GM18499 (cell line): ENCODE data around the gene AKT1S1.
A peak's percentile ranks its signal among the peaks of the same experiment; 100 is the strongest.

Experiments used
- ATAC-seq: cut with Tn5 transposase; IDR thresholded peaks from one replicate; pipeline ENCODE4 v1.9.1; 2021; ENCODE audit warnings: moderate number of reproducible peaks; ENCODE audit not compliant: insufficient read depth, unreplicated experiment

AKT1S1 gene

DNA sequence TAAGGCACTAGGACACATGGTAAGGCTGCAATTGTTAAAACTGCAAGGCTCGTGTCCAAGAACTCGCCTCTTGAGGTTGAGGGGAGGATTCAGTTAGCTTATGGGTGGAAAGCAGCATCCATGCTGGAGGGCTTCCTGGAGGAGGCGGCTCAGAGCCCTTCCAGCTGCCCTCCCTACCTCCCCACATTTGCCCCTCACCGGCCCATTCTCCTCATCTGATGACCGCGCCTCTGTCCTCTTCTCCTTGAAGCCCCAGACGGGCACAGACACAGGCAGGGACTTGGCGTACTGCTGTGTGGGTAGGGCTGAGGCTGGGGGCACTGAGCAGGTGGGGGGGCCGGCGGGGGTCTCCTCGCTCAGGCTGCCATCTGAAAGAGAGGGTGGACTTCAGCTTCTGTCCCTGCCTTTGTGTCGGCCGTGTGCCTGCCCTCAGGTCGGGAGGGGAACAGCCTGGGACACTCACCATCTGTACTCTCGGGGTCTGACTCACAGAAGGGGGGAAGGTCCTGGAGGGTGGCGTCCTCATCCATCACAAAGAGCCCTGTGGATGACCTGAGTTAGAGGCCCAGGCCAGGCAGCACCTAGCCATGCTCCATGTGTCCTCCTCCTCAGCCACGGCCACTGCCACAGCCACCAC lies 5.7 kb downstream of the AKT1S1 start:
- ATAC-seq: no peak

- no peak for ATAC-seq
These were observed 6.8 kb downstream of the AKT1S1 start for GRCh38 chr19:49870309-49870901.

DNA sequence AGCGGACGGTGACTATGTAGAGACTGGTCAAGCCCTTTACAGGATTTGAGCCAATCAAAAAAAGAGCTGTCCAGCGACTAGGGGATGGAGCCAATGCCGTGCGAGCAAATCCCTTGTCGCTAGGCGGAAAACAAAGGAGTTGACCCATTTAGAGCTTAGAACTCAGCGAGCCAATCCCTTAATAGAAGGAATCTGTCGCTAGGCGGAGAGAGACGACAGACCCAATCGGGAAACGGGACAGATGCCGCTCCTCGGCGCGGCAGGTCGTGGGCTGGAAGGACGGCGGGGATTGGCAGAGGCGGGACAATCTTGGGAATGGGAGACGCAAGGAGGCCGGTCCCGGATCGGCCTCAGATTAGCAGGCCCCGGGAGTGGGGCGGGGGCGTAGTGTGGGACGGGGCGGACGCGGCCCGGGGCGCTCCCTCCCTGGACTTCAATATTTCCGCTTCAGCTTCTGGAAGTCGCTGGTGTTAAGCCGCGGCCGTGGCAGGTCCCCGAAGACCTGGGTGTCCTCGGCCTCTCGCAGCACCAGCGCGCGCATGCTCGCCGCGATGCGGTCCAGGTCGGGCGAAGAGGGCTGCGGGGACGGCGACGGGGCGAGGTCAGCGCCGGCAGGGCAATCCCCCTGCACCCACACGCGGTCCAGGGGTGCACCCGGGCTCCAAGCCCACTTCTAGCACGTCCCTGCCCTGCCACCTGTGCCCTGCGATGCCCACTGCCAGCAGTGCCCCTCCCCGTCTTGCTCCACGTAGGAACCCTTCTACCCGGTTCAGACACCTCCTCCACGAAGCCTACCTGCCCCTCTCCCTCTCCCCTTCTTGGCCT lies 7.5 kb downstream of the AKT1S1 start:
- peak; percentile 47 for ATAC-seq

- no peak for ATAC-seq
These were observed 8.1 kb downstream of the AKT1S1 start for GRCh38 chr19:49869009-49869483.

DNA sequence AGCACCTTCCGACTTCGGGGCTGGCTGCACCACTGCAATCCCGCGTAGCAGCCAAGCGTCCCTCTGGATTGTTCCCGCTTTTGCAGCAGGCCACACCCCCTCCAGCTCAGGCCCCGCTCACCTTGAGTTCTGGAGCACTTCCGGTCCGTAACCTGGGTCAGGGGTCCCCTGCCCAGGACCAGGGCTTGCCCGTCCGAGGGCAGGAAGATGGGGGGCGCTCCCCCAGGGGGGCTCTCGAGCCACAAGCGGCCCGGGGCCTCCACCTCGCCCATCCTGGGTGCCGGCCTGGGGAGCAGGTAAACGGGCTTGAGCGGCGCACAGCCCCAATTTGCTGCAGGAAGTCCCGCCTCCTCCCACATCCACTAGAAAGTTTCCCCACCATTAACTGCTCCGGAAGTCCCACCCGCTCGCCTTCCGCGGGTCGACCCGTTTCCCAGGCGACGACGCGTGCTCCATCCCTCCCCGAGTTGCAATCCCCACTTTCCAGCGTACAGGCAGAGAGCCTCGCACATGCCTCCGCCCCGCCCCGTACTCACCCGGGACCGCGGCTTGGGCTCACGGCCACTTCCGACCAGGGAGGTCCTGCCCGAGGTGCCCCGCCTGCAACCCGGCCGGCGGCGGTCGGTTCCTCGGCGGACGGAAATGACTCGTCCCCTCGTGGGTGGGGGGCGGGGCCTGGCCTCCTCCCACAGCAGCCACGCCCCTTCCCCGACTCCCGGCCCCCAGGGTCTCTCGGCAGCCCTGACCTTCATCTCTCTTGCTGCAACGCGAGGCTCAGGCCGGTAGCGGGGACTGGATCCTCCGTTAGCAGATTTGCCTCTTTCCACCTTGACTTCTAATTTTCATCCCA lies 10.0 kb downstream of the AKT1S1 start, which contains the start of gene PNKP:
Gene PNKP (minus strand): TSS at position 644 of the 850 bp plus-strand sequence. CDS start 372 bp downstream, at position 272.
- ATAC-seq: no peak

DNA sequence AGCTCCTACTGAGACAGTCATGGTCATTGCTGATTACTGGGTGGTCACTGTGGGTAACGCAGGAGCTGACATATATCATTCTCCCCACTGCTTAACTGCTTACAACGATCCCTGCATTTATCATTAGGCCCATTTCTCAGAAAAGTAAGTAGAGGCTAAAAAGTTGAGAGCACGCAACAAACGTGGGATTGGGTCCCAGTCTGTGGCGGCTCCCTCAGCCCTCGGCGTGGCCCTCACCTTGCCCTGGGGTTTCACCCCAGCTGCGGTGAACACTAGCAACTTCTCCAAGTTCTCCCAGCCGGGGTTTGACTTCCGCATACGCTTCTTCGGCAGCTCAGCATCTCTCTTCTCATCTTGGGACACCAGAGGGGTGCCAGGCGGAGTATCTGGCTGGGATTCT lies 12.3 kb downstream of the AKT1S1 start:
- ATAC-seq: no peak

DNA sequence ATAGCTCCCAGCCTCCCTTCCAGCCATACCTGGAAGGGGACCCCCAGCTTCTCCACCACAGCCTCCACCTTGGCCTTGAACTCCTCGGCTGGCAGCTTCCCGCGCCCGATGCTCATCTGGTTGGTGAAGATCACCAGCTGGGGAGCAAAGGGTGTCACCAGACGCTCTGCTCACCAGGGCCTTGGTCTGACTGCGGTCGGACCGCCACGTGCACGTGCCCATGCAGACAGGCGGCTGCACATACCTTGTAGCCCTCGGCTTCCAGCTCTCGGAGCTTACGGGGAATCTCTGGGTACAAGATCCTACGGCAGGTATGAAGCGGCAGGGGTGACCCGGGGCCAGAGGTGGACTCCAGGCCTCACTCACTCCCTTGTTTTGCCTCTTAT lies 13.2 kb downstream of the AKT1S1 start:
- no peak for ATAC-seq

- ATAC-seq: no peak
These were observed 13.8 kb downstream of the AKT1S1 start for GRCh38 chr19:49863254-49863934.

DNA sequence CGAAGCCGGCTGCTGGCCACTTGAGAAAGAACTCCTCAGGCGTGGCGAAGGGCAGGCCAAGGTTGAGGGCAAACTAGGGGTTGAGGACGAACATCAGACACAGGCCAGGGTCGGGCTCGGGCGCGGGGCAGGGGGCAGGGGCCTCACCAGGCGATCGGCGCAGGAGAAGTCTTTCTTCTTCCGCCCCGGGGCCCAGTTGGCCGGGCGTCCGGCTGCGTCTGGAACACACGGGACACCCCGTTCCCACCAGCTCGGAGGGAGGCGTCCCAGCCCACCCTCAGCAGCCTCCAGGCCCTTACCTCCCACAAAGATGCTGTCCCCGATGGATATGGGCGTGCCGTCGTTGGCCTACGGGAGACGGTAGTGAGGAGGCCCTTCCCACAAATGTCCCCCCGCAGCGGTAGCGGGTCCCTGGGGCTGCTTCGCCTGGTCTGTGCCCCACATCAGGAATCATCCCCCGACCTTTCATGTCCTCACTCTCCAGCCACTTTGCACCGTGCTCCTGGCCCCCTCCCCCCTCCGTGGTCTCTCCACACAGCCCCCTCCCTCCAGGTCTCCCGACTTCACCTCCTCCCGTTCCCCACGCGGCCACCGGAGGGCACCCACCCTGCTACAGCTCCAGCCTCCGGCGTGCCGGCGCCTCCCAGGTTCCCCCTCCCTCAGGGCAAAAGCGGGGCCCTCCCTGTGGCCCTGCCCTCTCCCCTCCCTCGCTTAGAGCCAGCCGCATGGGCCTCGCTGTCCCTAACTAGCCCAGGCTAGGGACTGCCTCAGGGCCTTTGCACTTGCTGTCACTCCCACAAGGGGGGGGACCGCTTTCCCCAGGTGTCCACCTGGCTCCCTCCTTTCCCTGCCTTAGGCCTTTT lies 14.5 kb downstream of the AKT1S1 start:
- no peak for ATAC-seq

GRCh38 chr19:49861541-49862378 lies 15.4 kb downstream of the AKT1S1 start:
- no peak for ATAC-seq

DNA sequence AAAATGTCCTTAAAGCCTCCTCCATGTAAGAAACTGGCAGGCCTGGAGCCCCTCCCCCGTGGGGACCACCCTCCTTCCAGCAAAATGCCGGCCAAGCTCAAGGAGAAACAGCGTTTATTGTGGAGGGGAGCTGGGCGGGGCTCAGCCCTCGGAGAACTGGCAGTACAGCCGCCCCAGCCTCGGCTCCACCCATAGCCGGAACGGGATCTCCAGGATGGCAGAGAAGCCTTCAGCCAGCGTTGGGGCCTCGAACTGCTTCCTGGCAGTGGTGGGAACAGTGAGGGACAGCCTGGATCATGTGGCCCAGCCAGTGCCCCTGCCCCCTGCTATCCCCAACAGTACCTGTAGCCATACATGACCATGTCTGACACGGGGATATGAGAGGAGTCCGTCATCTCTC lies 16.0 kb downstream of the AKT1S1 start:
- no peak for ATAC-seq

DNA sequence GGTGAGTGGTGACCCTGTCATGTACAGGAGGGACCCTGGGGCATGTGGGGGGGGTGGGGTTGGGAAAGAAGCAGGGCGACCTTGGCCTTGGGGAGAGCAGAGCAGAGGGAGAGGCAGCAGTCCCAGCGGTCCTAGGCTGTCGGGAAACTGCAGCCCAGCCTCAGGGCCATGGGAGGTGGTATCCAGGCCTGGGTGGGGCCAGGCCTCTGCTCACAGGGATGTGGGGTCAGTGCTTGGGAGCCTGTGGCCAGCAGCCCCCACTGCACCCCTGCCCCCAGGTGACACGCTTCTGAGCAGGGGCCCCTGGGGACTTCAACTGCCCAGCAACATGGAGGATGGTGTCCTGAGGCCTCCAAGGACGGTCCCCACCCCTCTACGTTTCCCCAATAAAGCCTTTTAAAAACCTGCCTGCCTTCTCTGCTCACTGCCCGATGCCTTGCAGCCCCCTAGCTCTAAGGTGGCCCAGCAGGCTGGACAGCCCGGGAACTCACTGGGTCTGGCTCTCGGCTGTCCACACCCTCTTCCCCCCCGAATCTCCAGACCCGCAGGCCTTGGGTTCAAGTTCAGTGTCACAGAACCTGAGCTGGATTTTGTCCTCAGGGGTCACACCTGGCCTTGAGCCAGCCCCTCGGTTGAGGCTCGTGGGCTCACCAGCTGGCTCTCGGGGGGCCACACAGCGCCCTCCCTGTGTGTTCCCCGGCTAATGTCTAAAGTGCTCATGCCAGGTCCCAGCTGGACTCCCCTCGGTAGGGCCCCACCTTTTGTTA lies 16.6 kb downstream of the AKT1S1 start:
- ATAC-seq: no peak

DNA sequence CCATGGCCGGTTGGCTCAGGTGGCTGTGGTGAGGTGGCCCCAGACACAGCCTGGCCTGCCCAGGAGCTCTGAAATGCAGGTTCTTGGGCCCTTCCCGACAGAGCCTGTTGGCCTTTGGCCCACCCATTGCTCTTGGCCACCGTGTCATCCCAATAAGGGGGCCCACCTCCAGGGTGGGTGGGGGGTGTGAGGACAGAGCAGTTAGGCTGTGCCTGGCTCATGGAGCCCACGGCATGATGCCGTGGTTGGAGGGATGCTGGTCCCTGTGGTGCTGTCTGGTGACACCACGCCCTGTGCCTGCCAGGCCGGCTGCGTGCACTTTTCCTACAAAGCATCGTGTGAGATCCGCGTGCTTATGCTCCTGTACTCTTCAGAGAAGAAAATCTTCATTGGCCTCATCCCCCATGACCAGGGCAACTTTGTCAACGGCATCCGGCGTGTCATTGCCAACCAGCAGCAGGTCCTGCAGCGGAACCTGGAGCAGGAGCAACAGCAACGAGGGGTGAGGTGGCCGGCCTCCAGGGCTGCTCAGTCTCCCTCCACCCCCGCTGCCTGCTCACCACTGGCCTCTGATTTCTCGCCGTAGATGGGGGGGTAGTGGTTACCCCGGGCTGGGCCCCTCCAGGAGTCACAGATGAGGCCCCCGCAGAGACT lies 17.3 kb downstream of the AKT1S1 start:
- no peak for ATAC-seq

DNA sequence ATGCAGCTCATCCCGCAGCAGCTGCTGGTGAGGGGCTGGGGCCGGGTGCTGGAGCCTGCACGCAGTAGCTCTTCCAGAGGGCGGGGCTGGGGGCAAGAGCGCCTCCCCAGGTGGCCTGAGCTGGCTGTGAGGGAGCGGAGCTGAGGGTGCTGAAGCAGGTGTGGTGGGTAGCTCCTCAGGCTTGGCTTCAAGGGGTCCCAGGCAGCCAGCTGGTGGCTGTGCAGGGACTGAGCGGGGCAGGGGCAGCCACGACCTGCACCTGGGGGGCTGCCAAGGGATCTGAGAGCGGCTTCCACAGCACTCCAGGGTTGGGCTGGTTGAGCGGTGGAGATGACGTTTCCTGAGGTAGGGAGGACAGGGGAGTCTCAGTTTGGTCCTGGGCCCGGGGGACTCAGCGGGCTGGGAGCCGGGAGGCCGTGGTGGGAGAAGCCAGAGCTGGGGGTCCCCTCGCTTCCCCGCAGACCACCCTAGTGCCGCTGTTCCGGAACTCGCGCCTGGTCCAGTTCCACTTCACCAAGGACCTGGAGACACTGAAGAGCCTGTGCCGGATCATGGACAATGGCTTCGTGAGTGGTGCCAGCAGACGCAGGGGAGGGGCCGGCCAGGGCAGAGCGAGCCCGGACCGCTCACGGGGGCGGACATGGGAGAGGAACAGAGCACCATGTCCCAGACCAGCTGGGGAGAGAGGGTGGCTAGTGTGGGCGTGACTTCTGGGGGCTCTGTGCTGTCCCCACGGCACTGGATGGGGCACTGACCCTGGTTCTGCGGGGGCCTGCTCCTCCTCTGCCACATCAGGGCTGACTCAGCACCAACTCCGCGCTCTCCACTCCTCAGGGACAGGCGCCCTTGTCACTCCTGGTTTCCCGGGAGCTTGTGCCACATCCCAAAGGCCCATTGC lies 18.8 kb downstream of the AKT1S1 start:
- ATAC-seq: no peak

DNA sequence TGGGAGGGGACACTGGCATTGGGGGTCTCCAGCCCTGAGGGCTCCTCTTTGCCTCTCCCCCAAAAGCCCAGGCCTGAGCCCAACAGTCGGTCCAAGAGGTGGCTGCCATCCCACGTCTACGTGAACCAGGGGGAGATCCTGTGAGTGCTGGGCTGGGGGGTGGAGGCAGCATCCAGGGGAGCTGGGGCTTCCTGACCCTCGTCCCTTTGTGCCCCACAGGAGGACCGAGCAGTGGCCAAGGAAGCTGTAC lies 19.4 kb downstream of the AKT1S1 start:
- ATAC-seq: no peak
